ENCODE results near the gene ALDH1A1.

The ALDH1A1 gene

DNA sequence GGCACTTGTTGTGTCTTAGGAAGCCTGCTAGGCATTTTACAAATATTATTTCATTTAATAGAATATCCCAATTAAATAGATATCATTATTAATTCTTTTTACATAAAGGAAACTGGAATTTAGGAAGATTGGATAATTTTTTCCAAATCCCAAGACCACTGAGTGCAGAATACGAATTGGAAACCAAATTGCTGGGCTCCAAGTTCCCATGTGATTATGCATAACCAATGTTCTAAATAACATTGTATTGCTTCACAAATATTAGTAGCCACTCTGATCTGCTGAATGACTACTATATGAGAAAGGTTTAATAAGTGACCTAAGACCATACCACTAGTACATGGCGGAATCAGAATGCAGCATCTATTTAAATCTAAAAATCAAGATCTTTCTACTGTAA lies 57.7 kb downstream of the ALDH1A1 start:
- Histone ChIP-seq H4K20me1 (ENCODE audit: insufficient read depth, low read length) (no peaks in the 10 kb centered on the region), H2AFZ (ENCODE audit: low read length) (no peak overlapping the region), H3K9me3 (replicated peaks; ENCODE audit: insufficient read depth, low read length) (no peaks in the 10 kb centered on the region), H3K9ac (ENCODE audit: low read length) (no peak overlapping the region), H3K4me1 (ENCODE audit: low read length) (peaks cover 6% of the 10 kb centered on the region; the same call in 1 of the 2 replicates), H3K27me3 (replicated peaks; ENCODE audit: insufficient read depth, low read length) (no peaks in the 10 kb centered on the region), H3K4me2 (ENCODE audit: low read depth, low read length) (no peak overlapping the region), H3K36me3 (replicated peaks; ENCODE audit: insufficient read depth, low read length) (no peaks in the 10 kb centered on the region), H3K79me2 (ENCODE audit: low read length) (no peaks in the 10 kb centered on the region), H3K4me3 (ENCODE audit: low read length) (no peak overlapping the region), H3K27ac (ENCODE audit: low read length) (no peak overlapping the region), H3F3A (ENCODE audit: insufficient read depth, low read length) (no peaks in the 10 kb centered on the region), H3K9me2 (replicated peaks; ENCODE audit: insufficient read depth, low read length) (no peaks in the 10 kb centered on the region)
- TF ChIP-seq CTCF (IDR thresholded peaks at IDR 0.05; ENCODE audit: low read length) (no peak), EZH2phosphoT487 (IDR thresholded peaks at IDR 0.05; ENCODE audit: low read length) (no peak), EZH2 (optimal IDR thresholded peaks at IDR 0.05; ENCODE audit: low read depth, low read length) (no peak)
- no peak for DNase-seq

DNA sequence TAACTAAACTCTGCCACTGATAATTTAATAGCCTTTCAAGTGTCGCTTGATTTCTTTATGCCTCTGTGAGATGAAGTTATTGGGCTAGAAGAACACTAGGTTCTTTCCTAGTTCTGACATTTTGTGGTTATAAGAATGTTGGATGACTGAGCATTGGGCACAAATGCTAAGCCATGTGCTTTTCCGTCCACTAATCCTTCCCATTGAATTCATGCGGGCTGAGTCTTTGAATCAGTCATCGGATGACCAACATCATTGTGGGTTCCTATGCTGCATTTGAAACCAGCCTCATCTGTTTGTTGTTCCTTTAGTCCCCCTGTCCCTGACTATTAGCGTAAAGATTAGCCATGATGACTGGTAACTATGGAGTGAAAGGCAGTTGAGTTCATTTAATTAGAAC lies 58.5 kb downstream of the ALDH1A1 start:
- Histone ChIP-seq H3K9me3 (replicated peaks; ENCODE audit: insufficient read depth, low read length) (no peaks in the 10 kb centered on the region), H3K9ac (ENCODE audit: low read length) (no peak overlapping the region), H3K27me3 (replicated peaks; ENCODE audit: insufficient read depth, low read length) (no peaks in the 10 kb centered on the region), H4K20me1 (ENCODE audit: insufficient read depth, low read length) (no peaks in the 10 kb centered on the region), H3K4me1 (ENCODE audit: low read length) (peaks cover 12% of the 10 kb centered on the region; the same call in 1 of the 2 replicates), H3K36me3 (replicated peaks; ENCODE audit: insufficient read depth, low read length) (no peaks in the 10 kb centered on the region), H3K79me2 (ENCODE audit: low read length) (no peaks in the 10 kb centered on the region), H3K4me2 (ENCODE audit: low read depth, low read length) (no peak overlapping the region), H3K4me3 (ENCODE audit: low read length) (no peak overlapping the region), H3K9me2 (replicated peaks; ENCODE audit: insufficient read depth, low read length) (no peaks in the 10 kb centered on the region), H2AFZ (ENCODE audit: low read length) (no peak overlapping the region), H3F3A (ENCODE audit: insufficient read depth, low read length) (no peaks in the 10 kb centered on the region), H3K27ac (ENCODE audit: low read length) (no peak overlapping the region)
- TF ChIP-seq EZH2 (optimal IDR thresholded peaks at IDR 0.05; ENCODE audit: low read depth, low read length) (no peak), CTCF (IDR thresholded peaks at IDR 0.05; ENCODE audit: low read length) (no peak), EZH2phosphoT487 (IDR thresholded peaks at IDR 0.05; ENCODE audit: low read length) (no peak)
- no peak for DNase-seq

- no peaks in the 10 kb centered on the region for H3K9me2 ChIP-seq (replicated peaks; ENCODE audit: insufficient read depth, low read length)
- H3K4me1 ChIP-seq (ENCODE audit: low read length), result peaks cover 13% of the 10 kb centered on the region
Observed at GRCh38 chr9:72893437-72893836, 59.4 kb downstream of the ALDH1A1 start.

More at GRCh38 chr9:72893437-72893836, 59.4 kb downstream of the ALDH1A1 start:
- H3F3A ChIP-seq (ENCODE audit: insufficient read depth, low read length), result no peaks in the 10 kb centered on the region
- H3K9ac ChIP-seq (ENCODE audit: low read length), result no peak overlapping the region
- no peak overlapping the region for H3K27ac ChIP-seq (ENCODE audit: low read length)
- H3K79me2 ChIP-seq (ENCODE audit: low read length), result no peaks in the 10 kb centered on the region
- no peaks in the 10 kb centered on the region for H3K36me3 ChIP-seq (replicated peaks; ENCODE audit: insufficient read depth, low read length)
- H3K4me3 ChIP-seq (ENCODE audit: low read length), result no peak overlapping the region
- H2AFZ ChIP-seq (ENCODE audit: low read length), result no peak overlapping the region
- TF ChIP-seq EZH2phosphoT487 (IDR thresholded peaks at IDR 0.05; ENCODE audit: low read length), result no peak
- no peak for TF ChIP-seq CTCF (IDR thresholded peaks at IDR 0.05; ENCODE audit: low read length)
- no peak for TF ChIP-seq EZH2 (optimal IDR thresholded peaks at IDR 0.05; ENCODE audit: low read depth, low read length)
- no peak for DNase-seq
- H3K9me3 ChIP-seq (replicated peaks; ENCODE audit: insufficient read depth, low read length), result no peaks in the 10 kb centered on the region
- H4K20me1 ChIP-seq (ENCODE audit: insufficient read depth, low read length), result no peaks in the 10 kb centered on the region
- no peaks in the 10 kb centered on the region for H3K27me3 ChIP-seq (replicated peaks; ENCODE audit: insufficient read depth, low read length)
- H3K4me2 ChIP-seq (ENCODE audit: low read depth, low read length), result no peak overlapping the region
